Prostate gland (tissue), 2 donors: ENCODE measurements around the gene SCIN.

Experiments
- POLR2A ChIP-seq: fragments of 450-650 bp; IDR thresholded peaks from one replicate; pipeline ENCODE4 v1.6.1; 2016; ENCODE audit warnings: antibody characterized with exemption, mild to moderate bottlenecking
- POLR2AphosphoS5 ChIP-seq: sonication (generic); formaldehyde crosslinking; IDR thresholded peaks from one replicate; pipeline ENCODE4 v1.6.1; 2017; ENCODE audit warnings: antibody characterized with exemption
- TF ChIP-seq, protein P1 (sequence below), 4 experiments: fragments of 200-600 bp in 2 of 4; fragments of 450-650 bp in 2 of 4; sonication (generic) in 2 of 4; IDR thresholded peaks; 1 replicate in 3 of 4; 2 replicates in 1 of 4; pipeline ENCODE4 v1.5.1; 2016 to 2019; ENCODE audit warnings: antibody characterized with exemption in 4 of 4, mild to moderate bottlenecking in 2 of 4, moderate library complexity in 2 of 4

DNA sequence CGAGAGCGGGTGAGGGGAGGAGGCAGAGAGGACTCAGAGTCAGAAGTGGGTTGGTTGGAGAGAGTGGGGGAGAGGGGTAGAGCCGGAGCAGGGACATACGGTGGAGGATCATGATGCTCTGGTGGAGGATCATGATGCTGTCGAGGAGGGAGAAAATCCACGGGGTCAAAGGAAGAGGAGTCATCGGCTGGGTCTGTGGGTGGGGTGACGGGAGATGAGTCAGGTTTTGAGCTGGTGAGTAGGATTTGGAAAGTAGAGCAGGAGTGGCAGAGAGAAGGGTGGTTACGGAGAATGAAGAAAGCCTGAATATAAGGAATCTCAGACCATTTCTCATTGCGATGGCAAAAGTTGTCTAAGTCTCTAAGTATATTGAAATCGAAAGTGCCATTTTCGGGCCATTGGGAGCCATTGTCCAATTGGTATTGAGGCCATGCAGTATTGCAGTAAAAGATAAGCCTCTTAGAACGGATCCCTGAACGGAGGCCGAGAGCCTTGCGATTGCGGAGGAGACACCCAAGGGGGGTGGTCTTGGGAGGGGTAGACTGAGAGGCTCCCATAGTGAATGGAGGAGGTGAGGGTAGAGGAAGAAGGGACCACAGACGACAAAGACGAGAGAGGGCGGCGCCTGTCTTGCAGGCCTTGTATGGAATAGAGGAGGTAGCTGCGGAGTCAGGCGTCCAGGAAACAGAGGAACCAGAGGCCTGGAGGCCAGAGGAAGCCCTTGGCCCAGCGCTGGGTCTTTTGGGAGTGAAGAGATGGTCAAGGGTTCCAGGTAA, 23.8 kb downstream of the SCIN start:
- TF ChIP-seq, protein P1, sequence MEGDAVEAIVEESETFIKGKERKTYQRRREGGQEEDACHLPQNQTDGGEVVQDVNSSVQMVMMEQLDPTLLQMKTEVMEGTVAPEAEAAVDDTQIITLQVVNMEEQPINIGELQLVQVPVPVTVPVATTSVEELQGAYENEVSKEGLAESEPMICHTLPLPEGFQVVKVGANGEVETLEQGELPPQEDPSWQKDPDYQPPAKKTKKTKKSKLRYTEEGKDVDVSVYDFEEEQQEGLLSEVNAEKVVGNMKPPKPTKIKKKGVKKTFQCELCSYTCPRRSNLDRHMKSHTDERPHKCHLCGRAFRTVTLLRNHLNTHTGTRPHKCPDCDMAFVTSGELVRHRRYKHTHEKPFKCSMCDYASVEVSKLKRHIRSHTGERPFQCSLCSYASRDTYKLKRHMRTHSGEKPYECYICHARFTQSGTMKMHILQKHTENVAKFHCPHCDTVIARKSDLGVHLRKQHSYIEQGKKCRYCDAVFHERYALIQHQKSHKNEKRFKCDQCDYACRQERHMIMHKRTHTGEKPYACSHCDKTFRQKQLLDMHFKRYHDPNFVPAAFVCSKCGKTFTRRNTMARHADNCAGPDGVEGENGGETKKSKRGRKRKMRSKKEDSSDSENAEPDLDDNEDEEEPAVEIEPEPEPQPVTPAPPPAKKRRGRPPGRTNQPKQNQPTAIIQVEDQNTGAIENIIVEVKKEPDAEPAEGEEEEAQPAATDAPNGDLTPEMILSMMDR (IDR thresholded peaks at IDR 0.05): no peak
- no peak for TF ChIP-seq POLR2AphosphoS5
- no peak for TF ChIP-seq POLR2A
